ENCODE results near the gene FHIT.

GRCh38 chr3:59867185-59868002, 1383.9 kb downstream of the FHIT start:
- TF ChIP-seq POLR2AphosphoS5 (IDR thresholded peaks at IDR 0.05; ENCODE audit: low read depth, low read length) (no peak), REST (IDR thresholded peaks at IDR 0.05; ENCODE audit: insufficient read depth in 1 of 2, low read depth in 2 of 2, low read length in 2 of 2) (no peak), FOXP2 (optimal IDR thresholded peaks at IDR 0.05; ENCODE audit: borderline replicate concordance, extremely low read depth, extremely low read length, insufficient read depth) (no peak), TAF1 (IDR thresholded peaks at IDR 0.05; ENCODE audit: borderline replicate concordance, insufficient read depth, low read length) (no peak)
